ENCODE results near the gene ZCCHC14. TPM values are rescaled to one million over a fixed set of nuclear protein-coding genes. Genes with fewer than 3 reads are reported as not detected.

ZCCHC14 gene
- total and polyA plus RNA-seq, 2 of the 13 experiments (the other 11 are each of a cell fraction or from before 2014, with no cell fraction given), result 12.4 to 12.5 TPM

DNA sequence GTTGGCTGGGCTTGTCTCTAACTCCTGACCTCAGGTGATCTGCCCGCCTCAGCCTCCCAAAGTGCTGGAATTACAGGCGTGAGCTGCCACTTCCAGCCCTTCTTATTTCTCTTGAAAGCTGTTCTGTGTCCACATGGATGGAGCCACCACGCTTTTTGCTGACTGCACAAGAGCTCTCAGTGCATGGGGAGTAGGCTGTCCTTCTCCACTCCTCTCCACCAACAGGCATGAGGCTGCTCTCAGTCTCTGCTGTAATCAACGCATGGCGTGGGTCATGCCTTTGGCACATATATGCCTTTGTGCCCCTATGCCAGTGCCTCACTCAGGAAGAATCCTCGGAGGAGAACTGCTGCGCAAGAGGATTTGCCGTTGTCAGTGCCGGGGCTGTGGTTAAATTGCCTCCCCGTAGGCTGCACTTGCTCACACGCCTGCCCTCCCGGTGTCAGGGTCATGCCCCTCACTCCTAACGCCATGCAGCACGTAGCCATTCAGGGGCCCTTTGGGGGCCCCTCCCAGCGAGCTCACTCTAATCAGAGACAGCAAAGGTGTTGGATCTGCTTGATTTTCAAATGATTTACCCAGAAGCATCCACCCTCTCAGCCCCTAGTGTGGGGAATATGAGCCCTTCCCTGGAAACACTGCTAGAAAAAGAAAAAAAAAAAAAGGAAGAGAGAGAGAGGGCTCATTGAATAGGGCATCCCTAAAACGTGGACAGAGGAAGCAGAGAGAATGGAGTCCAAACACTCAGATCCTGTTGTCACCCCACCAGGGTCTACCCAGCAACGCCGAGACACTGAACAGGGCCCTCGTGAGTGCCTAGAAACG lies 47.5 kb upstream of the ZCCHC14 start (continued):
- 0 out of 2 replicates have a peak, but pooled peaks have one; percentile 39 for TF ChIP-seq ZNF691 (CRISPR knock-in tag; IDR thresholded peaks at IDR 0.05; ENCODE audit: borderline replicate concordance, low read depth)
- TF ChIP-seq PITX1 (CRISPR knock-in tag; IDR thresholded peaks at IDR 0.05), result peak; percentile 32; the same call in 1 of the 2 replicates
- no peak for TF ChIP-seq RAD21 (CRISPR knock-in tag; IDR thresholded peaks at IDR 0.05)
- no peak for TF ChIP-seq ISL2 (CRISPR knock-in tag; IDR thresholded peaks at IDR 0.05)
- TF ChIP-seq AGO2 (optimal IDR thresholded peaks at IDR 0.05; ENCODE audit: low read depth, low read length), result no peak
- no peak for TF ChIP-seq MED8 (CRISPR knock-in tag; IDR thresholded peaks at IDR 0.05; ENCODE audit: insufficient replicate concordance)
- TF ChIP-seq MIER3 (CRISPR knock-in tag; IDR thresholded peaks at IDR 0.05; ENCODE audit: borderline replicate concordance), result no peak
- TF ChIP-seq ZNF225 (CRISPR knock-in tag; IDR thresholded peaks at IDR 0.05), result peak; percentile 71; the same call in 1 of the 2 replicates
- 0 out of 2 replicates have a peak, but pooled peaks have one; percentile 28 for TF ChIP-seq ZMYM3 (CRISPR knock-in tag; IDR thresholded peaks at IDR 0.05)
- TF ChIP-seq ZNF598 (CRISPR knock-in tag; IDR thresholded peaks at IDR 0.05; ENCODE audit: borderline replicate concordance), result peak; percentile 89
- 0 out of 2 replicates have a peak, but pooled peaks have one; percentile 40 for TF ChIP-seq ZNF44 (CRISPR knock-in tag; IDR thresholded peaks at IDR 0.05)
- 0 out of 2 replicates have a peak, but pooled peaks have one; percentile 55 for TF ChIP-seq MAFG (CRISPR knock-in tag; IDR thresholded peaks at IDR 0.05)
- no peak for TF ChIP-seq ZNF800 (CRISPR knock-in tag; IDR thresholded peaks at IDR 0.05)
- no peak for TF ChIP-seq KLF16 (CRISPR knock-in tag; IDR thresholded peaks at IDR 0.05)
- TF ChIP-seq, protein P1, sequence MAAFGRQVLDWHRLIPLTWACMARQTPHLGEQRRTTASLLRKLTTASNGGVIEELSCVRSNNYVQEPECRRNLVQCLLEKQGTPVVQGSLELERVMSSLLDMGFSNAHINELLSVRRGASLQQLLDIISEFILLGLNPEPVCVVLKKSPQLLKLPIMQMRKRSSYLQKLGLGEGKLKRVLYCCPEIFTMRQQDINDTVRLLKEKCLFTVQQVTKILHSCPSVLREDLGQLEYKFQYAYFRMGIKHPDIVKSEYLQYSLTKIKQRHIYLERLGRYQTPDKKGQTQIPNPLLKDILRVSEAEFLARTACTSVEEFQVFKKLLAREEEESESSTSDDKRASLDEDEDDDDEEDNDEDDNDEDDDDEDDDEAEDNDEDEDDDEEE (CRISPR knock-in tag; IDR thresholded peaks at IDR 0.05), result no peak
- TF ChIP-seq MTA1 (CRISPR knock-in tag; IDR thresholded peaks at IDR 0.05; ENCODE audit: borderline replicate concordance), result no peak; the same call in 1 of the 2 replicates
- peak; percentile 35; the same call in 1 of the 2 replicates for TF ChIP-seq ZNF784 (CRISPR knock-in tag; IDR thresholded peaks at IDR 0.05; ENCODE audit: borderline replicate concordance)
- TF ChIP-seq RORA (CRISPR knock-in tag; IDR thresholded peaks at IDR 0.05), result no peak
- peak; percentile 33; the same call in 1 of the 2 replicates for TF ChIP-seq ZNF609 (CRISPR knock-in tag; IDR thresholded peaks at IDR 0.05; ENCODE audit: borderline replicate concordance)

All from HepG2 (cell line).